Parathyroid adenoma (tissue), 2 donors: ENCODE results near the gene PPP1R13L.

Experiments used
- H2AFZ ChIP-seq: fragments of 300-600 bp; sonication (generic); one replicate; pipeline ENCODE4 v1.7.0; 2017; ENCODE audit warnings: antibody characterized with exemption, mild to moderate bottlenecking
- H3K27ac ChIP-seq: fragments of 300-600 bp; sonication (generic); one replicate; pipeline ENCODE4 v1.7.0; 2017
- H3K27me3 ChIP-seq: fragments of 300-600 bp; sonication (generic); one replicate; pipeline ENCODE4 v1.7.0; 2017; ENCODE audit warnings: low read length; ENCODE audit not compliant: control insufficient read depth, insufficient read depth
- H3K36me3 ChIP-seq: fragments of 300-600 bp; sonication (generic); one replicate; pipeline ENCODE4 v1.7.0; 2017; ENCODE audit warnings: low read length; ENCODE audit not compliant: control insufficient read depth, insufficient read depth
- H3K4me1 ChIP-seq: fragments of 300-600 bp; sonication (generic); one replicate; pipeline ENCODE4 v1.7.0; 2017; ENCODE audit warnings: control low read depth
- H3K4me2 ChIP-seq: fragments of 300-600 bp; sonication (generic); one replicate; pipeline ENCODE4 v1.7.0; 2017; ENCODE audit warnings: low read length
- H3K4me3 ChIP-seq: fragments of 300-600 bp; sonication (generic); one replicate; pipeline ENCODE4 v1.7.0; 2017; ENCODE audit warnings: low read depth, low read length
- H3K79me2 ChIP-seq: fragments of 300-600 bp; sonication (generic); one replicate; pipeline ENCODE4 v1.7.0; 2017; ENCODE audit warnings: control low read depth
- H3K9ac ChIP-seq: fragments of 300-600 bp; sonication (generic); one replicate; pipeline ENCODE4 v1.7.0; 2017; ENCODE audit warnings: mild to moderate bottlenecking
- H3K9me3 ChIP-seq: fragments of 300-600 bp; sonication (generic); one replicate; pipeline ENCODE4 v1.7.0; 2017; ENCODE audit warnings: low read length; ENCODE audit not compliant: control insufficient read depth
- TF ChIP-seq, protein P1 (sequence below): fragments of 300-600 bp; sonication (generic); IDR thresholded peaks from one replicate; pipeline ENCODE4 v1.7.0; 2017; ENCODE audit warnings: antibody characterized with exemption, mild to moderate bottlenecking
- donor health status: primary hyperparathyroidism.

PPP1R13L gene

DNA sequence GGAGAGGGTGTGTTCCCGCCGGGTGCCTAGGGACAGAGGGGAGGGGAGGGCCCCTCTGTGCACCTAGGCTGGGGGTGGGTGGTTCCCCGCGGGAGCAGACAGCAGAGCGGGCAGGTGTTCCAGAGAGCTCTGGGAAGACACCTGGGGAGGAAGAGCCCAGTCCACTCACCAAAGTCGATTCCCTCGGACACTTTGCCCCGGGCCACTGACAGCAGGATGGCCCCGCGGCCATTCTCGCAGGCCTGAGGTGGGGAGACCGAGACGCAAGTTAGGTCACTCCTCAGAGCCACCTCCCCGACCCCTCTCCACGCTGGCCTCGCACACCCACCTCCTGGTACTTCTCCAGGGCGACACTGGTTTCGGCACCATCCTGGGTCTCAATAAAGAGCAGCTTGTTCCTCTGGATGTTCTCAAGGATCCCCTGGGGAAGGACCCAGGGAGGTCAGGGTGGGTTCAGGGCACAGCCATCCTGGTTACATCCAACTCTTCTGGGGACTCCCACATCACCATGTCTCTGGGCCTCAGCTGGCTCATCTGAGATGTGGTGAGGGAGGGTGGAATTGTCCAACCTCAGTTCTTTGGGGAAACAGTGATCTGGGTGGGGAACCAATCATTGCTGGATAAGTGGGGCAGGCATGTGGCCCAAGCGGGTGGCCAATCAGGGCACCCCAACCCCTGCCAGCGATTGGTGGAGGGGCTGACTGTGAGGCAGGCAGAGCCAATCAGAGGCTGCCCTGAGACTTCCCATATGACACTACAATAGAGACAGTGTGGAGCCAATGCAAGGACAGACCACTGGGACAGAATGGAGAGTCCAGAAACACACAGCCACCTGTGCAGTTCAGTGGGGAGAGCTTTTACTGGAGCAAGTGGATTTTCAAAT is 51.7 kb downstream of the PPP1R13L start:
- no peak overlapping the region for H3K27ac ChIP-seq
- H3K4me1 ChIP-seq, result no peaks in the 10 kb centered on the region
- no peak overlapping the region for H3K9ac ChIP-seq
- TF ChIP-seq, protein P1, sequence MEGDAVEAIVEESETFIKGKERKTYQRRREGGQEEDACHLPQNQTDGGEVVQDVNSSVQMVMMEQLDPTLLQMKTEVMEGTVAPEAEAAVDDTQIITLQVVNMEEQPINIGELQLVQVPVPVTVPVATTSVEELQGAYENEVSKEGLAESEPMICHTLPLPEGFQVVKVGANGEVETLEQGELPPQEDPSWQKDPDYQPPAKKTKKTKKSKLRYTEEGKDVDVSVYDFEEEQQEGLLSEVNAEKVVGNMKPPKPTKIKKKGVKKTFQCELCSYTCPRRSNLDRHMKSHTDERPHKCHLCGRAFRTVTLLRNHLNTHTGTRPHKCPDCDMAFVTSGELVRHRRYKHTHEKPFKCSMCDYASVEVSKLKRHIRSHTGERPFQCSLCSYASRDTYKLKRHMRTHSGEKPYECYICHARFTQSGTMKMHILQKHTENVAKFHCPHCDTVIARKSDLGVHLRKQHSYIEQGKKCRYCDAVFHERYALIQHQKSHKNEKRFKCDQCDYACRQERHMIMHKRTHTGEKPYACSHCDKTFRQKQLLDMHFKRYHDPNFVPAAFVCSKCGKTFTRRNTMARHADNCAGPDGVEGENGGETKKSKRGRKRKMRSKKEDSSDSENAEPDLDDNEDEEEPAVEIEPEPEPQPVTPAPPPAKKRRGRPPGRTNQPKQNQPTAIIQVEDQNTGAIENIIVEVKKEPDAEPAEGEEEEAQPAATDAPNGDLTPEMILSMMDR, result no peak
- no peaks in the 10 kb centered on the region for H3K36me3 ChIP-seq
- H3K4me3 ChIP-seq, result no peak overlapping the region
- no peaks in the 10 kb centered on the region for H3K27me3 ChIP-seq
- H3K9me3 ChIP-seq, result no peaks in the 10 kb centered on the region
- no peak overlapping the region for H3K4me2 ChIP-seq
- no peaks in the 10 kb centered on the region for H3K79me2 ChIP-seq
- H2AFZ ChIP-seq, result no peak overlapping the region

DNA sequence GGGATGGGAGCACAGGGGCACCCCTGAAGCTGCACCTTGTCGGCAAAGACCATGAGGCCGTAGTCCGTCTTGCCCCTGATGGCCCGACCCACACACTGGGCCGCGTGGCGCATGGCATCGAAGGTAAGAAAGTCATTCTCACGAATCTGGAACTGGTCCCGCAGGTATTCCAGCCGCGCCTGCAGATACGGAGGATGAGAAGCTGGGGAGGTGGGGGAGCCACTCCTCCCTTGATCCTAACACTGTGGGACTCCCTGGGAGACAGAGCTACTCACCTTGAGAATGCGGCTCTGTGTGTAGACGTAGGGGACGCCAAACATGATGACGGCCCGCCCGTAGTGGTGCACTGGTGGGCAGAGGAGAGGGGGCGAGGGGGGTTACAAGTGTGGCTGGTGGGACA is 52.4 kb downstream of the PPP1R13L start:
- no peak overlapping the region for H2AFZ ChIP-seq
- no peaks in the 10 kb centered on the region for H3K9me3 ChIP-seq
- no peak overlapping the region for H3K4me3 ChIP-seq
- no peaks in the 10 kb centered on the region for H3K27me3 ChIP-seq
- H3K27ac ChIP-seq, result no peak overlapping the region
- no peak overlapping the region for H3K4me2 ChIP-seq
- TF ChIP-seq, protein P1, result no peak
- no peaks in the 10 kb centered on the region for H3K4me1 ChIP-seq
- no peaks in the 10 kb centered on the region for H3K36me3 ChIP-seq
- no peaks in the 10 kb centered on the region for H3K79me2 ChIP-seq
- H3K9ac ChIP-seq, result no peak overlapping the region

GRCh38 chr19:45352062-45352461 is 52.8 kb downstream of the PPP1R13L start:
- Histone ChIP-seq H2AFZ (no peak overlapping the region), H3K27me3 (no peaks in the 10 kb centered on the region), H3K36me3 (no peaks in the 10 kb centered on the region), H3K9ac (no peak overlapping the region), H3K4me3 (no peak overlapping the region), H3K79me2 (no peaks in the 10 kb centered on the region), H3K4me2 (no peak overlapping the region), H3K27ac (no peak overlapping the region), H3K4me1 (no peaks in the 10 kb centered on the region), H3K9me3 (no peaks in the 10 kb centered on the region)
- TF ChIP-seq, protein P1, result no peak

DNA sequence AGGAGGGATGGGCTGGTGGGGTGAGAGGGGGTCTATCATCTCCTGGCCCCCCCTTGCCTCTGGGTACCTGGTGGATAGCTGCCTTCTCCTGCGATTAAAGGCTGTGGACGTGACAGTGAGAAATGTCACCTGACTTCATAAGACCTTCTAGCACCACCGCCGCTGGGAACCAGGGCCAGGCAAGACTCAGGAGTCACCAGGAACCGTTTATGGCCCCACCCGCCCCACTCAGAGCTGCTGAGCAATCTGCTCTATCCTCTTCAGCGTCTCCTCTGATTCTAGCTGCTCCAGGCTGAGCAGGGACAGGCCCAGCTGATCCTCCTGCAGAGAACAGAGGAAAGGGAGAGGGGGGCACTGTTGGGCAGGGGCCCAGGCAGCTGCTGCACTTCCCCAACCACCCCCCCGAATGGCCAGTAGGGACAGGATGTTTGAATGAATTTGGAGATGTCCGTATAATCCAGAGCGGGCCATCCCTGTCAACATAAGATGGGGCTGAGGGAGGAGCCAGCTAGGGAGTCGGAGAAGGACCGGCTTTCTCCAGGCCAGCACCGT is 53.4 kb downstream of the PPP1R13L start:
- H3K4me2 ChIP-seq, result no peak overlapping the region
- no peaks in the 10 kb centered on the region for H3K27me3 ChIP-seq
- H3K79me2 ChIP-seq, result no peaks in the 10 kb centered on the region
- H2AFZ ChIP-seq, result no peak overlapping the region
- H3K9ac ChIP-seq, result no peak overlapping the region
- H3K4me1 ChIP-seq, result no peaks in the 10 kb centered on the region
- TF ChIP-seq, protein P1, result no peak
- H3K36me3 ChIP-seq, result no peaks in the 10 kb centered on the region
- H3K27ac ChIP-seq, result no peak overlapping the region
- no peaks in the 10 kb centered on the region for H3K9me3 ChIP-seq
- no peak overlapping the region for H3K4me3 ChIP-seq
